Renal cortex interstitium (tissue), 11 donors: ENCODE results near the gene TMCC2. TPM values are rescaled to one million over a fixed set of nuclear protein-coding genes. Genes with fewer than 3 reads are reported as not detected.
"Not testable (repeated sequence)": the region's sequence is repeated elsewhere in the genome, so short reads cannot be mapped to it uniquely, and the experiment has no call there.

Experiments
- DNase-seq, 11 donors: peaks; one replicate each; pipeline ENCODE4 v3.0.0-alpha.2; 2013; ENCODE audit warnings: low read depth in 9 of 11, low spot score in 4 of 11; ENCODE audit errors: extremely low read depth in 1 of 11
- polyA plus RNA-seq, 3 donors: library from polyadenylated mRNA; unstranded; fragments of 120-200 nt; gene quantifications; one replicate each; pipeline ENCODE4 v1.2.1, GENCODE V29; 2013; ENCODE audit not compliant: insufficient read length in 3 of 3

Gene TMCC2
- polyA plus RNA-seq, 3 donors, result 7.2 to 8.7 (median 7.9) TPM

- DNase-seq, result no peak
Observed at GRCh38 chr1:205293350-205294074, 65.8 kb downstream of the TMCC2 start.

- no peak for DNase-seq
Observed at GRCh38 chr1:205294175-205294917, 66.6 kb downstream of the TMCC2 start.

GRCh38 chr1:205294934-205295333 is 67.2 kb downstream of the TMCC2 start:
- no peak for DNase-seq

- no peak for DNase-seq
Observed at GRCh38 chr1:205296154-205296553, 68.4 kb downstream of the TMCC2 start.

- DNase-seq, result not testable (repeated sequence)
Observed at GRCh38 chr1:205297546-205298177, 69.9 kb downstream of the TMCC2 start.

- peak in 8 of 11 donors; percentile 61 to 93 (median 84) for DNase-seq
Observed at GRCh38 chr1:205298191-205298994, 70.6 kb downstream of the TMCC2 start.

GRCh38 chr1:205300149-205300548 is 72.4 kb downstream of the TMCC2 start:
- DNase-seq, result no peak

- DNase-seq, result peak; percentile 80 to 95 (median 85)
Observed at GRCh38 chr1:205301205-205301821, 73.6 kb downstream of the TMCC2 start.

GRCh38 chr1:205301842-205302588 is 74.3 kb downstream of the TMCC2 start:
- no peak for DNase-seq

- DNase-seq, result no peak
Observed at GRCh38 chr1:205303247-205303888, 75.6 kb downstream of the TMCC2 start.

GRCh38 chr1:205304046-205304694 is 76.4 kb downstream of the TMCC2 start:
- no peak for DNase-seq

GRCh38 chr1:205304695-205305070 is 76.9 kb downstream of the TMCC2 start:
- DNase-seq, result no peak

GRCh38 chr1:205306929-205307566 is 79.3 kb downstream of the TMCC2 start:
- no peak for DNase-seq

- DNase-seq, result no peak
Observed at GRCh38 chr1:205309741-205310140, 82.0 kb downstream of the TMCC2 start.

- DNase-seq, result no peak
Observed at GRCh38 chr1:205310976-205311704, 83.4 kb downstream of the TMCC2 start.

GRCh38 chr1:205312866-205313562 is 85.3 kb downstream of the TMCC2 start:
- no peak for DNase-seq
